Transverse colon (tissue), 3 donors: ENCODE results near the gene BCL11A.

Source experiments
- CTCF ChIP-seq, 5 experiments: fragments of 200-600 bp in 3 of 5; fragments of 450-650 bp in 2 of 5; sonication (generic) in 3 of 5; IDR thresholded peaks; 1 replicate in 2 of 5; 2 replicates in 3 of 5; pipeline ENCODE4 v1.5.1; 2016 to 2017; ENCODE audit warnings: antibody characterized with exemption in 5 of 5, inconsistent platforms in 3 of 5, mild to moderate bottlenecking in 2 of 5, moderate library complexity in 1 of 5
- POLR2A ChIP-seq: fragments of 450-650 bp; IDR thresholded peaks from one replicate; pipeline ENCODE4 v1.6.1; 2016; ENCODE audit warnings: antibody characterized with exemption, mild to moderate bottlenecking, moderate library complexity

DNA sequence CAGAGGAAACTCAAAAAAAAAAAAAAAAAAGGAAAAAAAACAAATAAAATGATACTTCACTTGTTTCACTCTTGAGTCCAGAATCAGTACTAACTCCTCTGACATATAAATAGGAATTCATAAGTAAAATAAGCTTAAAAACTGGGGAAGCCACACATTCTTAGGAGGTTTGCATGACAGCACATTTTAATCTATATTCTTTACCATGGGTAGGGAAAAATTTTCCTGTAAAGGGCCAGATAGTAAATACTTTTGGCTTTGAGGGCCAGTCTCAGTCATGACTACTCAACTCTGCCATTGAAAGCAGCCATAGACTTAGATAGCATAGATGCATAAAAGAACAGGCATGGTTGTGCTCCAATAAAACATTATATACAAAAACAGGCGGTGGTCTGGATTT is 145.2 kb downstream of the BCL11A start:
- no peak for TF ChIP-seq POLR2A
- TF ChIP-seq CTCF (IDR thresholded peaks at IDR 0.05): no peak
